Liver (tissue), 3 donors: ENCODE results near the gene FLVCR2.

Experiments used
- ATF3 ChIP-seq: IDR thresholded peaks from 2 replicates; pipeline ENCODE4 v1.6.1; 2016; ENCODE audit warnings: antibody characterized with exemption
- TAF1 ChIP-seq: conservative IDR thresholded peaks from 2 replicates; pipeline ENCODE4 v1.6.1; 2016; ENCODE audit warnings: antibody characterized with exemption, mild to moderate bottlenecking
- TF ChIP-seq, protein P1 (sequence below): fragments of 150-350 bp; IDR thresholded peaks from 2 replicates; pipeline ENCODE4 v1.5.1; 2017; ENCODE audit warnings: improper control_type of control experiment, low read depth, low read length; ENCODE audit not compliant: missing input control
- donor health status: healthy.
- donor health status: healthy.

DNA sequence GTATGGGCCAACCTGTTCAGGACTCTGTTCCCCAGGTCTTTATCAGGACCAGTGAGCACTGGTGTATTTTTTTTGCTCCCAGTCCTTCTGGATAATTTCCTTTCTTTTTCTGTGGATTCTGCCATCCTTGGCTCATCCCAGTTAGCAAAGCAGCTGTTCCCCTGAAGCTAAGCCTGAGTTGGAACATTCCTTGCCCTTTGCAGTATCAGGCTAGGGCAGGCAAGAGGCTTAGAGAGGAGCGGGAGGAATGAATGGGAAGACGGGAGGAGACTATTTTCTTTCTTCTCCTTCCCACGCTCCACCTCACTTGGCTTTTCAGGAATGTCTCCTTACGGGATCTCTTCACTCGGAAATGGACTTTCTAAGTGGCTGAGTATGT, 53.0 kb downstream of the FLVCR2 start:
- TF ChIP-seq ATF3 (no peak), TAF1 (no peak)
- TF ChIP-seq, protein P1, sequence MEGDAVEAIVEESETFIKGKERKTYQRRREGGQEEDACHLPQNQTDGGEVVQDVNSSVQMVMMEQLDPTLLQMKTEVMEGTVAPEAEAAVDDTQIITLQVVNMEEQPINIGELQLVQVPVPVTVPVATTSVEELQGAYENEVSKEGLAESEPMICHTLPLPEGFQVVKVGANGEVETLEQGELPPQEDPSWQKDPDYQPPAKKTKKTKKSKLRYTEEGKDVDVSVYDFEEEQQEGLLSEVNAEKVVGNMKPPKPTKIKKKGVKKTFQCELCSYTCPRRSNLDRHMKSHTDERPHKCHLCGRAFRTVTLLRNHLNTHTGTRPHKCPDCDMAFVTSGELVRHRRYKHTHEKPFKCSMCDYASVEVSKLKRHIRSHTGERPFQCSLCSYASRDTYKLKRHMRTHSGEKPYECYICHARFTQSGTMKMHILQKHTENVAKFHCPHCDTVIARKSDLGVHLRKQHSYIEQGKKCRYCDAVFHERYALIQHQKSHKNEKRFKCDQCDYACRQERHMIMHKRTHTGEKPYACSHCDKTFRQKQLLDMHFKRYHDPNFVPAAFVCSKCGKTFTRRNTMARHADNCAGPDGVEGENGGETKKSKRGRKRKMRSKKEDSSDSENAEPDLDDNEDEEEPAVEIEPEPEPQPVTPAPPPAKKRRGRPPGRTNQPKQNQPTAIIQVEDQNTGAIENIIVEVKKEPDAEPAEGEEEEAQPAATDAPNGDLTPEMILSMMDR, result no peak
